HAP-1 (cell line): ENCODE measurements around the gene RTL10.
A peak's percentile ranks its signal among the peaks of the same experiment; 100 is the strongest.
"Not testable (repeated sequence)": the region's sequence is repeated elsewhere in the genome, so short reads cannot be mapped to it uniquely, and the experiment has no call there.

Experiments
- DNase-seq, 2 experiments: peaks; one replicate each; pipeline ENCODE4 v3.0.0-alpha.2; 2016 to 2020; ENCODE audit warnings: low spot score in 2 of 2
- H3K27me3 ChIP-seq: fragments of 250-450 bp; sonication (Bioruptor Pico); 2 replicates; pipeline ENCODE4 v1.5.1; 2020; ENCODE audit warnings: low read depth, mild to moderate bottlenecking, moderate library complexity
- H3K36me3 ChIP-seq: fragments of 250-450 bp; sonication (Bioruptor Pico); replicated peaks from 2 replicates; pipeline ENCODE4 v1.5.1; 2020; ENCODE audit warnings: mild to moderate bottlenecking
- H3K4me1 ChIP-seq: fragments of 250-450 bp; sonication (Bioruptor Pico); 2 replicates; pipeline ENCODE4 v1.5.1; 2020; ENCODE audit warnings: mild to moderate bottlenecking
- H3K4me3 ChIP-seq: fragments of 250-450 bp; sonication (Bioruptor Pico); 2 replicates; pipeline ENCODE4 v1.5.1; 2020; ENCODE audit warnings: mild to moderate bottlenecking, moderate library complexity
- H3K9me3 ChIP-seq: fragments of 250-450 bp; sonication (Bioruptor Pico); 2 replicates; pipeline ENCODE4 v1.5.1; 2020; ENCODE audit warnings: mild to moderate bottlenecking, moderate library complexity
- in situ Hi-C: fragments of 300-500 bp; cut with MboI; formaldehyde crosslinking; loops from 3 replicates; pipeline ENCODE4 v1.14.3; 2020; ENCODE audit warnings: low sequenced_read_pairs, inconsistent platforms, mixed read lengths

The RTL10 gene

GRCh38 chr22:19884161-19884953 is 29.7 kb upstream of the RTL10 start:
- in situ Hi-C loops = no loop called here
- H3K9me3 ChIP-seq = no peaks in the 10 kb centered on the region
- H3K4me1 ChIP-seq = peaks cover 25% of the 10 kb centered on the region
- no peak for DNase-seq
- no peaks in the 10 kb centered on the region for H3K27me3 ChIP-seq
- H3K36me3 ChIP-seq = no peaks in the 10 kb centered on the region; the same call in 1 of the 2 replicates
- no peak overlapping the region for H3K4me3 ChIP-seq

- H3K4me3 ChIP-seq, H3K36me3 ChIP-seq, H3K27me3 ChIP-seq, in situ Hi-C loops, DNase-seq, H3K9me3 ChIP-seq: not testable (repeated sequence)
- peaks cover 25% of the 10 kb centered on the region for H3K4me1 ChIP-seq
Measured at GRCh38 chr22:19883446-19883845, 28.8 kb upstream of the RTL10 start.

DNA sequence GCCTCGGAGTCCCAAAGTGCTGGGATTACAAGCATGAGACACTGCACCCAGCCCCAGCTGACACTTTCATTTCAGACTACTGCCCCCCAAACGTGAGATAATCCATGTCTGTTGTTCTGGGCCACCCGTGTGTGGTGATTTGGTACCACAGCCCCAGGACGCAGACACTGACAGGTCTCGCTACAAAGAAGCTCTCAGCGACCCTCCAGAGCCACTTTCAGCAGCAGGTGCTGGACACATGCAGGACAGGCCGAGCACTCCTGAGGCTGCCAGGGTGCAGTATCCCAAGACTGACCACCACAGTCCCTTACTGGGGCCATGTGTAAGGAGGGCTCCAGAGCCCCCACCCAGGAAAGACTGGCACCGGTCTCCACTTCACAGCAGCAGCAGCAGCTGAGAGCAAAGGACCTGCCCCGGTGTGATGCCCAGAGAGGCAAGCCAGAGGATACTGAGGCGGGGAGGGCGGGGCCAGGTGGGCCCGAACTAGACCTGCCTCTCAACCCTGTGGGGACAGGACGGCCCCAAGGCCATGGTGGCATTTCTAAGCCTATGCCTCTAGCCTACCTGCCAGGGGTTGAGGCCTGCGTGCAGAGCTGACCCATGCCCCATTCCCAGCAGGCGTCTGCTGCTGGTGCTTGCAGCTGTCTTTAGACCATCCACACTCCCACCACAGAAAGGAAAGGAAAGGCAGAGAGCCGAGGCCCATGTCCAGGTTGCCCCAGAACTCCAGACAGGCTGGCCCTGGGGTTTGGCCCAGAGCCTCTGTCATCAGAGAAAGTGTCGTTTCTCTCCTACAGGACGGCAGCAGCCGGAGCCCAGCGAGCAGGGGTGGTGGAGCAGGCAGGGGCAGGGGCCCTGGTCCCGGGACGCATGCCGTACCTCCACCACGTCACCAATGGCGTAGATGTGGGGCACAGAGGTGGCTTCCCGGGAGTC is 28.0 kb upstream of the RTL10 start:
- Histone ChIP-seq H3K4me1 (peaks cover 25% of the 10 kb centered on the region), H3K27me3 (no peaks in the 10 kb centered on the region), H3K9me3 (no peaks in the 10 kb centered on the region), H3K36me3 (no peaks in the 10 kb centered on the region; the same call in 1 of the 2 replicates), H3K4me3 (no peak overlapping the region)
- no peak for DNase-seq
- in situ Hi-C loops = no loop called here

DNA sequence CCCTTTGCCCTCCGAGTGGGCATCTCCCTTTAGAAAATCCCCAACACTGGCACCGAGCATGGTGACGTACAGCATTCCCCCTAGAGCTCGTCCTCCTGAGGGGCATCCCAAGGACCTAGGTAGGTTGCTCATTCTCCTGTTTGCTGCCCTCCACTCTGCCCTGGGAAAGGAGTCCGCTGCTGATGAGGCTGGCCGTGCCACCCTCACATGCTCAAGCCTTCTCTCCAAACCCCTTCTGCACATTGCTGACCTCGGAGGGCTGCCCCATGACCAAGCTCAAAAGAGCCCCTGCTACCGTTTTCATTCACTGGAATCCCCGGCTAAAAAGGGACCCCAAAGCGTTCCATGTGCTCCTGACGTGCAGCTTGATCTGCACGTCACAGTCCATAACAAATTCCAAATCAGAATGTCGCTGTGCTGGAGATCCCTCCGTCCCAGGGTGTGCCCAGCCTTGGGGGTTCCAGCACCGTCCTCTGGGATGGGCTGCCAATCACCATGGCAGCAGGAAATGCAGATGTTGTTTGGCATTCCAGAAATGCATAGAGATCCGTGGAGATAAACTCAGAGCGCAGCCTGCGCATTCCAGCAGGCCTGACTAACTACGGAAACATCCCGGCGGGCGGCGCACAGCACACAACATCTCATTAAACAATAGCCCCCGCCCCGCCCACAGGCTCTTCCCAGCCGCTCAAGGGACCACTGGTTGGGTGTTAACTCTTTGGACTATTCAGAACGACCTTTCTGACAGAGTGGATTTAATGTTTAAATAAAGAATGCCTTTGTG is 26.3 kb upstream of the RTL10 start:
- H3K4me1 ChIP-seq = peaks cover 25% of the 10 kb centered on the region
- no peaks in the 10 kb centered on the region for H3K27me3 ChIP-seq
- DNase-seq = peak; percentile 93 to 97
- H3K36me3 ChIP-seq = no peaks in the 10 kb centered on the region; the same call in 1 of the 2 replicates
- H3K4me3 ChIP-seq = no peak overlapping the region
- H3K9me3 ChIP-seq = no peaks in the 10 kb centered on the region
- in situ Hi-C loops = no loop called here

DNA sequence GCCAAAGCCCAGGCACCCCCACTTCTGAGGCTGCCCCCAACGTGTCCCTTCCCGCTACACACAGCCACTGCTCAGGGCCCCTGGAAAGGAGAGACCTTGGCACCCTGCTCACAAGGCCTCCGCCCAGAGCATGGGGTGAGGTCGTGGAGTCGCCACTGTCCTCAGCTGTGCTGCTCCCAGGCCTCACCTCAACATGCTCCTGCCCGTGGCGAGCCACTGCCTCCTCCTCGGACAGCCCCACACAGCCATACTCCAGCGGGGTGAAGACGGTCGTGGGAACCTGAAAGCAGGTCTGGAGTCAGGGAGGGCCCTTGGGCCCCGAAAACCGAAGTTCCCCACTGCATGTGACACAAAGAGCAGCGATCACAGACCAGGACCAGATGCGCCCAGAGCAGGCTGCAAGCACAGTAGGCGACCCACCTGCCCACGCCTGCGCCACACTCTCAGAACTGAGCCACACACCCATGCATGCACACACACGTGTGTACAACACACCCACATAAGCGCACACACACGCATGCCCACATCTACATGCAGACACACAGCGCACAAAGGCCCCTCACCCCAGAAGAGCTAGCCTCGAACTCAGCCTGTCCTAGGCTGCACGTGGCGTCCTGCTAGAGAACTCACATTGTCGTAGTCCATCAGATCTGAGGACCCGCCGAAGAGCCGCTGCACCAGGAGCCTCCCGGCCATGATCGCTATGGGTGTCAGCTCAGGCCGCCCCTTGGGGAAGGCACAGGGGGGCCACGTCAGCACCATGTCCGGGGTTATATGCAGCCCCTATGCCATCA is 25.5 kb upstream of the RTL10 start:
- no peaks in the 10 kb centered on the region for H3K9me3 ChIP-seq
- peak overlapping the region; percentile 2; the same call in 1 of the 2 replicates for H3K4me3 ChIP-seq
- H3K4me1 ChIP-seq = peaks cover 25% of the 10 kb centered on the region
- H3K27me3 ChIP-seq = no peaks in the 10 kb centered on the region
- DNase-seq = no peak
- H3K36me3 ChIP-seq = no peaks in the 10 kb centered on the region; the same call in 1 of the 2 replicates
- in situ Hi-C loops = no loop called here

- no peaks in the 10 kb centered on the region; the same call in 1 of the 2 replicates for H3K36me3 ChIP-seq
- no peaks in the 10 kb centered on the region for H3K9me3 ChIP-seq
- in situ Hi-C loops = no loop called here
- no peak for DNase-seq
- H3K27me3 ChIP-seq = no peaks in the 10 kb centered on the region
- no peak overlapping the region for H3K4me3 ChIP-seq
- H3K4me1 ChIP-seq = peaks cover 25% of the 10 kb centered on the region
Measured at GRCh38 chr22:19879643-19879991, 24.9 kb upstream of the RTL10 start.

GRCh38 chr22:19879246-19879570 is 24.5 kb upstream of the RTL10 start:
- Histone ChIP-seq H3K27me3 (no peaks in the 10 kb centered on the region), H3K9me3 (no peaks in the 10 kb centered on the region), H3K36me3 (no peaks in the 10 kb centered on the region; the same call in 1 of the 2 replicates), H3K4me3 (no peak overlapping the region), H3K4me1 (peaks cover 25% of the 10 kb centered on the region)
- in situ Hi-C loops = no loop called here
- DNase-seq = no peak

DNA sequence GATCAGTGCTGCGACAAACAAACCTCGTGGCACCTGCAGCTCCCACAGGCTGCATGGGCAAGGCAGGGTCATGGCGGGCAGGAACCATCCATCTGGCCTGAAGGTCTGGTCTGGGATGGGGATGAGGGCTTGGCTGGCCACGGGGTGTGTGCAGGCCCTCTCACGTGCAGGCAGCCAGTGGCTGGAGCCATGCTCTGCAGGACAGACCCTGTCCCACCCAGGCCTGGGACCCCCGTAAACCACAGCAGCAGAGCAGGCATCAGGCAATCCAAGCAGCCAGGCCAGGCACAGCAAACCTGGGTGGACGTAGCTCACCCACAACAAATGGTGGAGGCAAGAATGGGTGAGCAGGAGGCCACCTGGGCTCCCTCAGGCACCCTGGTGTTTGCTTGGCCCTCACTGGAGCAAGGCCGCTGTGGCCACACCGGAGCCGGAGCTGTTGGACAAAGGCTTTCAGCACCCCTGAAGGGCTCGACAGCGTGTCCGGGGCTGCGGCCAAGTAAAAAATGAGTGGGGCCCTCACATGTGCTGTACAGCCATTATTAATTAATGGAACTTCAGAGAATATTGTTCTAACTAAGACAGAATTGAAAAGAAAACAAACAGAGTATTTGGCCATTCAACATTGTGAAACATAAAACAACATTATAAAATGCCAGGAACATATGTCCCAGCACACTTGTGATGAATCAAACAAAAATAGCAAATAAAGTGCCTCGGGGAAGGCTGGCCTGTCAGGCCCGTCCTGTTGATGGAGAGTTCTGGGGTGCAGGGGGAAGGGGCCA is 24.0 kb upstream of the RTL10 start:
- peaks cover 25% of the 10 kb centered on the region for H3K4me1 ChIP-seq
- no peaks in the 10 kb centered on the region for H3K9me3 ChIP-seq
- H3K4me3 ChIP-seq = no peak overlapping the region
- H3K36me3 ChIP-seq = no peaks in the 10 kb centered on the region; the same call in 1 of the 2 replicates
- no peak for DNase-seq
- in situ Hi-C loops = no loop called here
- H3K27me3 ChIP-seq = no peaks in the 10 kb centered on the region

DNA sequence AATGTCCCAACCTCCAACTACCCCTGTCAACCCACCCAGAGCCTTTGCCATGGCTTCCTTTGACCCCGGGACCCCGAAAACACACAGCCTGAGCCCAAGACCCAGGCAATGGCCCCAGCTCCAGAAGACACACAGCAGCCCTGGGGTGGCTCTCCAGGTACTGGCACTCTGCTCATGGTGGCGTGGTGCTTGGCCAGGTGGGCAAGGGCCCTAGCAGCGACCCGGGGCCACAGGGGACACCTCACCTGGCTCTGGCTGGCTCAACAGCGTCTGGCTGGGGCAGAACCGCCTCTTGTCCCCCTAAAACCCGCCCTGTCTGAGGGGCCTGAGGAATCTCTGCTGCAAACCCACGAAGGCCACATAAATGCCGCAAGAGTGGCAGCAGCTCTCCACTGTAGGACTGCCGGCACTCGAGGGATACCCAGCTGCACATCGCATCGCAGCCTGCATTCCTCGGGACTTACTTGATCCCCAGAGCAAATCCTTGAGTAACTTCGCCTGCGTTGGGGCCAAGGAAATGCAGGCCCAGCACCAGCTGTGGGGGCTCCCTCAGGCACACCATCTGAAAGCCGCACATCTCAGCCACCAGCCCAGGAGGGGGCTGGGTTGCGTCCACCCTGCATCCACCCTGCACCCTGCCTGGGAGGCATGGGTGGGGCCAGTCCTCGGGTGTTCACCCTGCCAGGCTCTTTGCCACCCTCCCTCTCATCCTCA is 23.1 kb upstream of the RTL10 start:
- Histone ChIP-seq H3K9me3 (no peaks in the 10 kb centered on the region), H3K27me3 (no peaks in the 10 kb centered on the region), H3K4me1 (peaks cover 25% of the 10 kb centered on the region), H3K4me3 (no peak overlapping the region), H3K36me3 (no peaks in the 10 kb centered on the region; the same call in 1 of the 2 replicates)
- in situ Hi-C loops = no loop called here
- no peak for DNase-seq

DNA sequence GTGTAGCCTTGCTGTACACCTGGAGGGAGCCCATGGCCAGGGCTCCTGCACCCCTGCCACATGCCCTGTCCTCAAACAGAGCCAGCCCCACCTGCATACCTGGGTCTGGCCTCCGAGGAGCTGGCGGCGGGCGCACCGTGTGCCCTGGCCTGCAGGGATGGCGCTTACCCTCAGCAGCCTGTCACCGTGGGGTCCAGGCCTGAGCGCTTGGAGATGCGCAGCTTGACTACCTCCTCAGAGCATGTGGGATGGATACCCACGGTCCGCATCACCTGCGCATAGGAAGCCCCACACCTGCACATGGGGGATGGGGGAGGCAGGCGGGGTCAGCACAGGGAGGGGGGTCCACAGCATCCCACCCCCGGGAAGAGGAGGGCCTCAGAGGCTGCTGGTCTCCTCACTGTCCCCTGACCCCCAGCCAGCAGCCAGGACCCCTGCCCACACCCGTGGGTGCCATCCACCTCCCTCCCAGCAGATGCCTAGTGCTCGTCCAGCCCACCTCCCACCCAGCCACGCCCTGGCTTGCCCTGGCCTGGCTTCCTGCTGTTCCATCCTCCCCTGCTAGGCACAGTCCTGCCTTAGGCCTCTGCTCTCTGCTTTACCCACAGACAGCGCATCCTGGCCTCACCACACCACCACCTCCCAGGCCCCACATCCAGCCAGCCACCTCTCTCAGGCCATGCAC is 22.4 kb upstream of the RTL10 start:
- H3K9me3 ChIP-seq = no peaks in the 10 kb centered on the region
- DNase-seq = no peak
- H3K4me1 ChIP-seq = peaks cover 19% of the 10 kb centered on the region
- H3K4me3 ChIP-seq = no peak overlapping the region
- no peaks in the 10 kb centered on the region; the same call in 1 of the 2 replicates for H3K36me3 ChIP-seq
- in situ Hi-C loops = no loop called here
- H3K27me3 ChIP-seq = no peaks in the 10 kb centered on the region

DNA sequence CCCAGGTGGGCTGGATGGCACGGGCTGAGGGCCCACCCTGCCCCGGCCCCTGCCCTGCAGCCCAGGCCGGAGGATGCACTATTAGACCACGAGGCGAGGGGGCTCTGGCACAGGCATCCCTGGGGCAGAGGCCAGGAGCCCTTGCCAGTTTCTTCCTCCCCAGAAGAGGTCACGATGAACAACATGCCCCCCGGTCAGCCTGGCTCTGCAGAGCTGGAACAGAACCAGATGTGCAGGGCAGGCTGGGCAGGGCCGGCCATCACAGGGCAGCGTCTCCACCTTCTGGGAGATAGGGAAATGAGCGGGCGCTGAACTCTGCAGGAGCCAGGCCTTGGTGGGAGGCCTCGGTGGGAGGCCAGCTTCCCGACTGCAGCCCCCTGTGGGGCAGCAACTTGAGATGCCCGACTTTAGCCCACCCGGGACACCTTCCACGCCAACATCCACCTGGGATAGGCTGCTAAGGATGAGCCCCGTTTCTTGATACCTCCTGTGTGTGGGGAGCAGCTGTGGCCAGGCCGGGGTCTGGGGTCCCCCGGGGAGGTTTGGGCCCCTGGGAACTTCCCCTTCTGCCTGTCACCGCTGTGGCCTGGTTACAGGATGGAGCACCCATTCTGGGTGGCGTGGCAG is 21.8 kb upstream of the RTL10 start:
- in situ Hi-C loops = no loop called here
- DNase-seq = no peak
- Histone ChIP-seq H3K27me3 (no peaks in the 10 kb centered on the region), H3K4me1 (peaks cover 13% of the 10 kb centered on the region), H3K9me3 (no peaks in the 10 kb centered on the region), H3K36me3 (no peaks in the 10 kb centered on the region), H3K4me3 (no peak overlapping the region)
